DOHH2 (cell line): Measurements from ENCODE around the gene HS3ST5.

Experiments
- CTCF ChIP-seq: fragments of 200-600 bp; sonication (generic); IDR thresholded peaks from one replicate; pipeline ENCODE4 v1.5.1; 2014; ENCODE audit warnings: antibody characterized with exemption, mild to moderate bottlenecking, low read depth, low read length; ENCODE audit not compliant: poor library complexity, severe bottlenecking
- EZH2phosphoT487 ChIP-seq: fragments of 200-600 bp; sonication (generic); IDR thresholded peaks from 2 replicates; pipeline ENCODE4 v1.6.1; 2017; ENCODE audit warnings: borderline replicate concordance, mild to moderate bottlenecking, antibody characterized with exemption, low read length, moderate library complexity, mixed read lengths

GRCh38 chr6:114083251-114083650 lies 259.6 kb downstream of the HS3ST5 start:
- TF ChIP-seq CTCF (no peak), EZH2phosphoT487 (no peak)
